ENCODE data around the gene NRIP1. TPM values are rescaled to one million over a fixed set of nuclear protein-coding genes. Genes with fewer than 3 reads are reported as not detected.

NRIP1 gene
- total RNA-seq, 1 donor from 2014 or later = 72.1 TPM

DNA sequence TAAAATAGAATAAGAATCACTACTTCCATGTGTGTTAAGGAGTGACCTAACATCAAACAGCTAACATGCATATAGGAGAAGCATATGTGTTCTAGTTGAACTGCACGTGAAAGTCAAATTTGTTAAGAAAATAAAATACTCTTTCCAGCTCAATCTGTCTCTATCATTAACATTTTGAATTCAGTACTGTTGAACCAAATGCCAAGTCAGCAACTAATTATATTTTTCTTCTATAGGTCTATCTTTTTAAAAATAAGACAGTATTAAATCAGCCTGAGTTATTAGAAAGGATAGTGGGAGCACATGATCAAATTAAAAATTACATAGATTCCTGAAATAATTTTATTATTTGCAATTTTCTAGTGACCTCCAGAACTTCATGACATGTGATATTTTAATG lies 141.8 kb downstream of the NRIP1 start:
- TF ChIP-seq, protein P1, sequence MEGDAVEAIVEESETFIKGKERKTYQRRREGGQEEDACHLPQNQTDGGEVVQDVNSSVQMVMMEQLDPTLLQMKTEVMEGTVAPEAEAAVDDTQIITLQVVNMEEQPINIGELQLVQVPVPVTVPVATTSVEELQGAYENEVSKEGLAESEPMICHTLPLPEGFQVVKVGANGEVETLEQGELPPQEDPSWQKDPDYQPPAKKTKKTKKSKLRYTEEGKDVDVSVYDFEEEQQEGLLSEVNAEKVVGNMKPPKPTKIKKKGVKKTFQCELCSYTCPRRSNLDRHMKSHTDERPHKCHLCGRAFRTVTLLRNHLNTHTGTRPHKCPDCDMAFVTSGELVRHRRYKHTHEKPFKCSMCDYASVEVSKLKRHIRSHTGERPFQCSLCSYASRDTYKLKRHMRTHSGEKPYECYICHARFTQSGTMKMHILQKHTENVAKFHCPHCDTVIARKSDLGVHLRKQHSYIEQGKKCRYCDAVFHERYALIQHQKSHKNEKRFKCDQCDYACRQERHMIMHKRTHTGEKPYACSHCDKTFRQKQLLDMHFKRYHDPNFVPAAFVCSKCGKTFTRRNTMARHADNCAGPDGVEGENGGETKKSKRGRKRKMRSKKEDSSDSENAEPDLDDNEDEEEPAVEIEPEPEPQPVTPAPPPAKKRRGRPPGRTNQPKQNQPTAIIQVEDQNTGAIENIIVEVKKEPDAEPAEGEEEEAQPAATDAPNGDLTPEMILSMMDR (IDR thresholded peaks at IDR 0.05; ENCODE audit: unreplicated experiment) = no peak
- Mint-ChIP-seq H3K4me1 (ENCODE audit: unreplicated experiment) (no peaks in the 10 kb centered on the region), H3K27ac (ENCODE audit: unreplicated experiment) (no peak overlapping the region), H3K4me3 (ENCODE audit: unreplicated experiment) (no peak overlapping the region), H3K36me3 (ENCODE audit: low read depth, unreplicated experiment) (no peaks in the 10 kb centered on the region), H3K27me3 (ENCODE audit: unreplicated experiment) (no peaks in the 10 kb centered on the region), H3K9me3 (ENCODE audit: unreplicated experiment) (no peaks in the 10 kb centered on the region)
- DNase-seq (ENCODE audit: low spot score) = no peak

DNA sequence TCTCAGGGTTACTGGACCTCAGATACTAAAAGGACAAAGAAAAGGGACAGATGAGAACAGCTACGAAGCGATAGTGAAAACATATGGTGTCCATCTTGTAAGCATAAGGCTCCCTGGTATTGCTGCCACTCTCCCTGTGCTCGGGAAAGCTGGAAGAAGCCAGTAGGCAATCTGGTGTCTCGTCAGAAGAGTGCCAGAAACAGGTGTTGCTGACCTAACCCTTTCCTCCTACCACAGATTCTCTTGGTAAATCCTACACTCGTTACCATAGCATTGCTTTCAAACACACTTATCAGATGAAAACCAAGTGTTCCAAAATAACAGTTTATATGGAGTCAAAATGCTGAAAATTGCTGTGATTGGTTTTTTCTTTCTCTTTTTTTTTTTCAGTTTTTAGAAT lies 146.3 kb downstream of the NRIP1 start:
- no peak overlapping the region for H3K27ac Mint-ChIP-seq (ENCODE audit: unreplicated experiment)
- H3K36me3 Mint-ChIP-seq (ENCODE audit: low read depth, unreplicated experiment) = no peaks in the 10 kb centered on the region
- TF ChIP-seq, protein P1 (IDR thresholded peaks at IDR 0.05; ENCODE audit: unreplicated experiment) = no peak
- H3K9me3 Mint-ChIP-seq (ENCODE audit: unreplicated experiment) = no peaks in the 10 kb centered on the region
- no peaks in the 10 kb centered on the region for H3K4me1 Mint-ChIP-seq (ENCODE audit: unreplicated experiment)
- DNase-seq (ENCODE audit: low spot score) = no peak
- H3K4me3 Mint-ChIP-seq (ENCODE audit: unreplicated experiment) = no peak overlapping the region
- no peaks in the 10 kb centered on the region for H3K27me3 Mint-ChIP-seq (ENCODE audit: unreplicated experiment)

DNA sequence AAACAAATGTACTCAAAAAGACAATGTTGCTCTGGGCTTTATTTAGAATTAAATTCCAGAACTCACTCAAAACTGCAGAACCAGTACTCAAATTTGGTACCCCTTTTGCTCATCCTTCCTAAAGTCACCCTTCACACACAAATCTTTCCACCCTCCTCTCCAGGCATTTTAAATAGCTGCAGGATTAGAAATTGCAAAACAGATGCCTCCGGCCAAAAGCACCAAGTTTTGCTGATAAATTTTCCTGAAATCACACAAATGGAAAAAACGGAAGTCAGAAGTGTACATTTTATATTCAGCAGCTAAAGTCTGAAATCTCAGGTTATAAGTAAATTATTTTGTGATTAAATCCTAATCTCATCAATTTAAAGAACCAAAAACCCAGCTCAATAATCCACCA lies 147.0 kb downstream of the NRIP1 start:
- TF ChIP-seq, protein P1 (IDR thresholded peaks at IDR 0.05; ENCODE audit: unreplicated experiment) = no peak
- Mint-ChIP-seq H3K36me3 (ENCODE audit: low read depth, unreplicated experiment) (no peaks in the 10 kb centered on the region), H3K27ac (ENCODE audit: unreplicated experiment) (no peak overlapping the region), H3K9me3 (ENCODE audit: unreplicated experiment) (no peaks in the 10 kb centered on the region), H3K4me3 (ENCODE audit: unreplicated experiment) (no peak overlapping the region), H3K4me1 (ENCODE audit: unreplicated experiment) (no peaks in the 10 kb centered on the region), H3K27me3 (ENCODE audit: unreplicated experiment) (no peaks in the 10 kb centered on the region)
- DNase-seq (ENCODE audit: low spot score) = no peak

DNA sequence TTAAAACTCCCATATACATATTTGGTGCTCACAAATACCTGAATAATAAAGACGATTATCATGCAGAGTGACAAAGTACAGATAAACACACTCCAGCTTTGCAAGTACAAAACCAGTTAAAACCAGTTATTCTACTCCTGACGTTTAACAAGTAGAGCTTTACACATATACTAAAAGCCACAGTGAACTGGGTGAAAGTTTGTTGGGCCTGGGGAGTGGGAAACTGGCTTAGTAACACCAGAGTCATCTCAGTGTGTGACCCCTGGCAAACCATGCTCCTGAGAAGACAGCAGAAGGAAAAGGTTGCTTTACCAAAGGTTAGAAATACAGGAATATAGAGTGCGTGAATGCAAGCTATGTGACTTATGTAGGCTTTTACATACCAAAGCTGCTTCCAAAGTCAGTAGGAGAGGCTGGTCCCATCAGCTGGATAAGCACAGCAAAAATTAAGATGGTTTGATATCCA lies 148.1 kb downstream of the NRIP1 start:
- no peaks in the 10 kb centered on the region for H3K4me1 Mint-ChIP-seq (ENCODE audit: unreplicated experiment)

DNA sequence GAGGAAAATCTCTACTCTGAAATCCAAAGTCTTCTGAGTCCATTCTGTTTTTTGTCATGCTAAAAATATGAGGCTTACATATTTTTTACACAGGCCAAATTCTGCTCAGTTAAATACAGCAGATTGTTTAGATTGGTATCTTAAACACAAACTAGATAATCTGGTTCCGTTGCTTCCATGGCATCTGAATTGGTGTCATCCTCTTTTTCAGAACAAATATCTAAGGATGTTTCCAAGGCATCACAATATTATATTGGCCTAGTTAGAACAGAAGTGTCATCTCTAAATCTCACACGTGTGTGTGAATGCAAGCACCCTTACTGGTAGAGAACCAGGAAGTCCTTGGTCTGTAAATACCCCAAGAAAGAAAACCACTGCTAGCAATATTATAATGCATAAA lies 151.2 kb downstream of the NRIP1 start:
- no peak for DNase-seq (ENCODE audit: low spot score)
- TF ChIP-seq, protein P1 (IDR thresholded peaks at IDR 0.05; ENCODE audit: unreplicated experiment) = no peak
- Mint-ChIP-seq H3K4me1 (ENCODE audit: unreplicated experiment) (no peaks in the 10 kb centered on the region), H3K9me3 (ENCODE audit: unreplicated experiment) (no peaks in the 10 kb centered on the region), H3K27me3 (ENCODE audit: unreplicated experiment) (peaks cover 2% of the 10 kb centered on the region), H3K36me3 (ENCODE audit: low read depth, unreplicated experiment) (no peaks in the 10 kb centered on the region), H3K27ac (ENCODE audit: unreplicated experiment) (no peak overlapping the region), H3K4me3 (ENCODE audit: unreplicated experiment) (no peak overlapping the region)

More for the DNA sequence above, 148.1 kb downstream of the NRIP1 start:
- Mint-ChIP-seq H3K27ac (ENCODE audit: unreplicated experiment) (no peak overlapping the region), H3K9me3 (ENCODE audit: unreplicated experiment) (no peaks in the 10 kb centered on the region), H3K36me3 (ENCODE audit: low read depth, unreplicated experiment) (no peaks in the 10 kb centered on the region), H3K27me3 (ENCODE audit: unreplicated experiment) (peaks cover 2% of the 10 kb centered on the region), H3K4me3 (ENCODE audit: unreplicated experiment) (no peak overlapping the region)
- DNase-seq (ENCODE audit: low spot score) = no peak
- TF ChIP-seq, protein P1 (IDR thresholded peaks at IDR 0.05; ENCODE audit: unreplicated experiment) = no peak
